NCI-H2196 treated with DMSO at 0.1 percent for 48 hours (cell line): Measurements from ENCODE around the gene ATP9A.

Experiments used
- DNase-seq: peaks from one replicate; lab custom pipeline; 2025; ENCODE audit not compliant: unreplicated experiment; lab: John Stamatoyannopoulos, UW

Gene ATP9A

GRCh38 chr20:51631011-51631950 lies 136.9 kb downstream of the ATP9A start:
- DNase-seq = no peak

GRCh38 chr20:51629399-51630058 lies 138.7 kb downstream of the ATP9A start:
- no peak for DNase-seq

- no peak for DNase-seq
These were observed 139.4 kb downstream of the ATP9A start for GRCh38 chr20:51628533-51629398.

GRCh38 chr20:51627586-51627985 lies 140.6 kb downstream of the ATP9A start:
- DNase-seq = no peak

- no peak for DNase-seq
These were observed 143.1 kb downstream of the ATP9A start for GRCh38 chr20:51625105-51625504.

DNA sequence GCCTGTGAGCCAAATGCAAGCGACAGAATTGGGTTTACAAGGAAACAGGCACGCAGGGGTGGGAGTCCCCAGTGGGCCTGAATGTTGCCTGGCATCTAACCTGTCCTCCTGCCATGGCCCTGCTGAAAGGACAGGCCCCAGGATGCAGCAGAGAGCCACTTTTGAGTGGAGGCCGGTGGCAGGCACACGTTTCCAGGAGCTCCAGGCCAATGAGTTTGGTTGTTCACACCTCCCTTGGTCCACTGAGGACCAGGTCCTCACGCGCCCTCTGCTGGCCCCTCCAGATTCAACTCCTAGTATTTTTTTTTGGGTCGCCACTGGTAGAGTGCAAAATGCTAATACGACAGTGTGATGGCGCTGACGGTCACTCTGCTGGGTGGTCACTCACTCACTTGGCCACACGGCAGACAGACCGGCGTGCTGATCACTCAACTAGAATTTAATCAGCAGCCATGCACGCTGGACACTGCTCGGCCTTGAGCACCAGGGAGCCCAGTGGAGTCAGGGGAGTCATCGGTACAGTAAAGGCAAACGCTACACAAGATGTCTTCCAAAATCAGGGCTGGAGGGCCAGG lies 143.9 kb downstream of the ATP9A start:
- DNase-seq = peak; percentile 47

DNA sequence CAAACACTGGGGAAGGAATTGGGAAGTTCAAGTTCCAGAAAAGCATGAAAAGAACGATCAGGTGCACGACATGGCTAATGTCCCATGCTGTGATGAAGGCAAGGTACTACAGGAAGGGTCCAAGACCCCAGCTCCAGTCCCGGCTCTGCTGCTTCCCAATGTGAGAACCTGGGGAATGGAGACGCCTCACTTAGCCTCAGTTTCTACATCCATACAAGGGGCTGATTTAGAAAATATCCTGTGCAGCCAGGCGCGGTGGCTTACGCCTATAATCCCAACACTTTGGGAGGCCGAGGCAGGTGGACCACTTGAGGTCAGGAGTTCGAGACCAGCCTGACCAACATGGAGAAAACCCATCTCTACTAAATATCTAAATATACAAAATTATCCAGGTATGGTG lies 144.9 kb downstream of the ATP9A start:
- DNase-seq = no peak

DNA sequence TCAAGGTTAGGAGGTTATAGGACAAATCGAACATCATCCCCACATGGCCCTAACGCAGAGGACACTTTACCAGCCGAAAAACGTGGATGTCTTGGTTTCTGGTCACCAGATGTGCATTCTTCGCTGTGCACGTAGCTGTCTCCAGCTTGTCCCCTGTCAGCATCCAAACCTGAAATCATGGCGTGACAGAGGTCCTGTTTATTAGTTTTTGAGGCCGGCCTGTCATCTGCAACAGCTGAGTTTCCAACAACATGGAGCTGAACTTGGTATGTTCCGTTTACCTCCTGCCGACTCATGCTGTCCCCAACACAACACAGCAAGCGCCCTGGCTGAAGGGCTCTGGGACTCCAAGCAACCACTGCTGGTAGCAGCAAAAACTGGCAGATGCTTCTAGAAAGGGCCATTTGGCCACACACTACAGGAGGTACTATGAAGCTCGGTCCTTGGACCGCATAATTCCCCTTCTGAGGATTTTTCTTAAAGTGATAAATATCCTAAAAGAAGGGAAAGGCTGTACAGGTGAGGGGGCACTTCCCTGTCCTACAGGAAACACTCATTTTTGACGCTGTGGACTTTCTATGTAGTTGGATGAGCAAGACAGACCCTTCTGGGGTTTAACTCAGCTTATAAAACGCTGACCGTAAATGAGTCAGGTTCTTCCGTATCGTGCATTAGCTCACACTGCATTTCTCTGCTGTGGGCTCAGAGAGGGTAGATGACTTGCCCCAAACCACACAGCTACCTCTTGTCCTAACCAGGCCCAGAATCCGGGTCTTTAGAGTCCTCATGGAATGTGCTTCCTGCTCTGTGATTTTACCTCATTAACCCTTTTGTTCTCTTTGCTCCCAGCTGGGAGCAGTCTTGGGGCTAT lies 146.0 kb downstream of the ATP9A start:
- DNase-seq = no peak

- DNase-seq = no peak
These were observed 147.8 kb downstream of the ATP9A start for GRCh38 chr20:51620432-51620831.

- DNase-seq = no peak
These were observed 152.1 kb downstream of the ATP9A start for GRCh38 chr20:51616060-51616459.

- DNase-seq = no peak
These were observed 153.5 kb downstream of the ATP9A start for GRCh38 chr20:51614687-51615086.

GRCh38 chr20:51613580-51613979 lies 154.6 kb downstream of the ATP9A start:
- no peak for DNase-seq

DNA sequence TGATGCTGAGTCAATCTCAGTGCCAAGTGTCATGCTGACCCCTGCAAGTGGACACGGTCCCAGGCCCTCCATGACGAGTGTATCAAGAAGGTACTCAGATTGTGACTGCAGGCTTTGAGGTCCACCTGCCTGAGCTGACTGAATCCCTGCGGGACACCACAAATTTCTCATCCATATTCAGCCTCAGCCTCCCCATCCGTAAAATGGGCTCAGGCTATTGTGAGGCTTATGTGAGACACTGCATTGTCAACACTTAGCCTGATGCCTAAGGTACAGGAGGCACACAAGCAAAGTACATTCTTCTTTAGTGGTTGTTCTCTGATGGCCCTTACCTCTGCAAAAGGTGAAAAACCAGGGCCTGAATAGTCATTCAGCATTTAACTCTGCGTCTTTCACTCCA lies 155.3 kb downstream of the ATP9A start:
- DNase-seq = no peak

DNA sequence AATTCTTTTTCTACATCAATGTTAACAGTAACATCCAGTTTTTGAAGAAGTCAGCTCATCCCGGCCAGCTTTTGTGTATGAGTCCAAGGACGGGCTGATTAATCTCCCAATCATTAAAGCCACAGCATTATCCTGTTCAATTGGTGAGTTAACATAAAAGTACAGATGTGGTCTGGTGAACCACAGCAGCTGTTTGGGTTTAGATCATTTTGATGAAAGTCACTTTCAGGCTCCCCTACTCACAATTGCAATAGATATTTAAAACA lies 156.6 kb downstream of the ATP9A start:
- DNase-seq = no peak

GRCh38 chr20:51610761-51611624 lies 157.2 kb downstream of the ATP9A start:
- DNase-seq = no peak

DNA sequence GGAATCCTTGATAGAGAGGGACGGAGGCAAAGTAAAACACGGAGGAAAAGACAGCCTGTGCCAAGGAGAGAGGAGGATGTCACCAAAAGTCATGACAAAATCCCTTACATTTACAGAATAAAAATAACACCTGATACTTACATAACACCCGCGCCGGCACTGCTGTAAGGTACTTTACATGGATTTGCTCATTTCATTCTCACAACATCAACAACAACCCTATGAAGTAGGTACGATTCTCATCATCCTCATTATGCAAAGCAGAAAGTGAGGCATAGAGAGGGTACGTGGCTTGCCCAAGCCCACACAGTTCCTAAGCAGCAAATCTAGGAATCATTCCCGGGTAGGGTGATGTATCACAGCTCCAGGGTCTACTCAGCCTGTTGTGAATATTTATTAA lies 158.1 kb downstream of the ATP9A start:
- DNase-seq = no peak

DNA sequence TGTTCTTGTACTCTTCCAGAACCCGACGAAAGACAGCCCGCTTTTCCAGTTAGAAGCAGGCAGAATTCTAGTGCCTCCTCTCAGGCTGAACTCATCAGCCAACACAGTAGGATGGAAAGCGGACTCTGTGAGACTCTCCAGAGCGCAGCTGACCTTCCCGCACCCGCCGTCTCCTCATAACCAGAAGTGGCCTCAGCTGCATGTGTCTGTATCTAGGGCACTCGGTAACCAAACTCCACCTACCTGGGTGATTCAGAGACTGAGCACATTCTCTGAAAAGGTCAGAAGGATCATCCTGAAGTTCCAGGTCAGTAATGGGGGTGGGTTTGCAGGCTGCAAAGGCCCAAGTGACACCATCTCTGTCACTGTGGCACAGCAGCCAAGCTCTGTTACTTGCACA lies 158.9 kb downstream of the ATP9A start:
- DNase-seq = no peak

DNA sequence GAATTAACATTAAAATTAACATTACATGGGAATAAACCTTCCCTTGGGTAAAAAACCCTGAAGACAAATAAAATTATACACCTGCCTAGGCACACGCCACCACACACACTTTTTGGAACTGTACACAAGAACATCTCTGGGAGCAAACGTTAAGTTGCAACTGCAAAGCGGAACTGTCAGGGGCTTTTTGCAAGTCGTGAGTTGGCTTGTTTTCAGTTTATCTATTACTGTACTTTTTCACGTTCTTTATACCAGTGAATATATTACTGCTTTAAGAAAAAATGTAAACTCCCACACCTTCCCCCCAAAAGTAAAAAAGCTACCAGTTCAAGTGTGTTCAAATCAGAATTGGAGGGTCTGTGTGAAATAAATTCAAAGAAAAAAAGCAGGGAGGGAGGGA lies 160.1 kb downstream of the ATP9A start:
- DNase-seq = no peak

- DNase-seq = no peak
These were observed 161.0 kb downstream of the ATP9A start for GRCh38 chr20:51607170-51607569.
